ENCODE results near the gene CEP57L1. TPM values are rescaled to one million over a fixed set of nuclear protein-coding genes. Genes with fewer than 3 reads are reported as not detected.
A peak's percentile ranks its signal among the peaks of the same experiment; 100 is the strongest.

Gene CEP57L1
- total RNA-seq, result 13.5 TPM

DNA sequence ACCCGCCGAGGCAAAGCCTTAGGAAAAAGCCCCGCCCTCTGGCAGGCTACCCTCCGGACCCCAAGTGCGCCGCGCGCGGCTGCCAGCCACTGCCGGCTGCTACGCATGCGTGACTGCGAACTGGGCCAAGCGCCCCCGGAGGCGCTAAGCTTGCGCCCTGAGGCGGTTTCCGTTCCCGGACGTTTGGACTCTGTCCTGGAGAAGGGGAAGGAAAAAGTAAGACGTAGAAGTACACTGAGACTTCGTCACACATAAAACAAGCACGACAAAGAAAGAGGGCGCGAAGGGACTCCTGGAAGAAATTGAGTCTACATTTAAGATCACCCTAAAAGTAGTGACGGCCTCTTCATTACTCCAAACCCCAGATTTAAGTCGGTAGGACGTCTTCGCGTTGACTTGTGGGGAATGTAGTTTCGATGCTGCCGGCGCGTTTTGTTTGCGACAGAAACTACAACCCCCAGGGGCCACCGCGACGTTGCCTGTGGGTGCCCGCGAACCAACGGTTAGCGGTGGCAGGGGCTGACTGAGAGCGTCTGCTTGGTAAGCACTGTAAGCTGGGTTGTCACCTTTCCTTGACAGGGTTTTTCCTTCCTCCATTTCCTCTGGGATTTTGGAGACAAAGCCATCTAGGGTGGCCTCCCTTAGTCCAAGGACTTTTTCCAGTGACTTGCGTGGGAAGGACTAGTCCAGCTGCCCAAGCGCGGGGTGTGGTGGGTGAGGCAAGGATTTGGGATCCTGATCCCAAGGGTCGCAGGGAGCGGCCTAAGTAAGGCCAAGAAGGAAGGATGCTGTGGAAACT lies at the start of gene CEP57L1:
TSS of gene CEP57L1 (plus strand) at position 472 of the 799 bp plus-strand sequence. CDS start 49,715 bp downstream, outside the sequence.
- no peaks in the 10 kb centered on the region for H3K36me3 ChIP-seq
- intact Hi-C loops (cut with DNase I), result no loop called here
- TF ChIP-seq POLR2A (IDR thresholded peaks at IDR 0.05) (peak in 1 of 2 donors; percentile 36), POLR2AphosphoS5 (IDR thresholded peaks at IDR 0.05; ENCODE audit: insufficient read depth in 1 of 2, low read depth in 1 of 2) (peak; percentile 92 to 98), CTCF (IDR thresholded peaks at IDR 0.05) (no peak)
- H3K27ac ChIP-seq, result peak within 1 kb of the TSS; percentile 99
- peaks cover 43% of the 10 kb centered on the region for H3K4me1 ChIP-seq
- no peaks in the 10 kb centered on the region for H3K9me3 ChIP-seq
- H3K27me3 ChIP-seq, result no peaks in the 10 kb centered on the region
- DNase-seq (ENCODE audit: extremely low spot score in 2 of 2), result peak; percentile 97 to 98
- H3K4me3 ChIP-seq, result peak within 1 kb of the TSS; percentile 58 to 77

DNA sequence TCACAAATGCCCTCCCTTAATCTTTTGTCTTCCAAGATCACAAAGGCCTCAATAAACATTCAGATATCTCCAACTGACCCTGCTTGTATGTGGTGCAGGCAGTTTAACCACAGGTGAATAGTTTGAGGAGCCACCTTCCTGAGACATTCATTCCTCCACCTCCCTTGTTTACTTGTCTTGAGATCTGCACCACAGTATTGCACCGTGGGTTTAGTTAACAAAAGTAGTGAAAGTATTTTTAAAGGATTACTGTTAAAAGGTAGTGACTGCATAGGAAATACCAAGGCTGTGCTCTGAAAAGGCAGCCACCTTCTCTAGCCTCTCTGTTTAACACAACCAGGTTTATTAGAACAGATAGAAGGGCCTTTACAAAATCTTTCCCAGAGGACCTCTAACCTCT lies 47.1 kb upstream of the CEP57L1 start:
- Histone ChIP-seq H3K27me3 (no peaks in the 10 kb centered on the region), H3K4me3 (no peak overlapping the region), H3K4me1 (peaks cover 29% of the 10 kb centered on the region), H3K9me3 (no peaks in the 10 kb centered on the region), H3K27ac (no peak overlapping the region), H3K36me3 (no peaks in the 10 kb centered on the region)
- intact Hi-C loops (cut with DNase I), result no loop called here
- DNase-seq (ENCODE audit: extremely low spot score in 2 of 2), result no peak
- TF ChIP-seq CTCF (IDR thresholded peaks at IDR 0.05) (no peak), POLR2AphosphoS5 (IDR thresholded peaks at IDR 0.05; ENCODE audit: insufficient read depth in 1 of 2, low read depth in 1 of 2) (no peak), POLR2A (IDR thresholded peaks at IDR 0.05) (no peak)

DNA sequence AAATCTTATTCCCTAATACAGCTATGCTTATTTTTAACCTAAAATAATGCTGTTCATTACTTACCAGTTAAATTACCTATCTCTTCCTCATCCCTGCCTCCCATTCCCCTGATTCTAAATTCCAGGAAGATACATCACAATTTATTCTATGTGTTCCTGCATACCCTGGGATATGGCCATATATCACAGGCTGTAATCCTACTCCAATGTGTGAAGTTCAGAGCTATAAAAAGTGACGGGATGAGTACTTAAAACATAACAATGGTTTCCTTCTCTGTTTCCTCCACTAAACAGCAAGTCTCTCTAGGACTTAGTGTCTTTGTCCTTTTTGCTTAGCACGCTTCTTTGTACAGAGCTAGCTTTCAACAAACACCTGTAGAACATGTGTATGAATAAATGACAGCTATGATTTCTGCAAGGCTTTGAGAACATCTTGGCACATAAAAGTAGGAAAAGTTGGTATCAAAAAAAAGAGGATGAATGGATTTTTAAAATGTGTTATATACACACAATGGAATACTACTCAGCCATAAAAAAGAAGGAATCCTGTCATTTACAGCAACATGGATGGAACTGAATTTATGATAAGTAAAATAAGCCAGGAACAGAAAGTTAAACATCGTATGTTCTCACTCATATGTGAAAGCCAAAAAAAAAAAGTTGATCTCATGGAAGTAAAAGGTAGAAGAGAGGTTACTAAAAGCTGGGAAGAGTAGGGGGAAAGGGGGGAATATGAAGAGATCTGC lies 46.5 kb upstream of the CEP57L1 start:
- DNase-seq (ENCODE audit: extremely low spot score in 2 of 2), result no peak
- Histone ChIP-seq H3K27ac (no peak overlapping the region), H3K9me3 (no peaks in the 10 kb centered on the region), H3K36me3 (no peaks in the 10 kb centered on the region), H3K4me1 (peaks cover 35% of the 10 kb centered on the region), H3K27me3 (no peaks in the 10 kb centered on the region), H3K4me3 (no peak overlapping the region)
- TF ChIP-seq POLR2A (IDR thresholded peaks at IDR 0.05) (no peak), POLR2AphosphoS5 (IDR thresholded peaks at IDR 0.05; ENCODE audit: insufficient read depth in 1 of 2, low read depth in 1 of 2) (no peak), CTCF (IDR thresholded peaks at IDR 0.05) (no peak)
- intact Hi-C loops (cut with DNase I), result no loop called here

- H3K9me3 ChIP-seq, result no peaks in the 10 kb centered on the region
- H3K36me3 ChIP-seq, result no peaks in the 10 kb centered on the region
- TF ChIP-seq CTCF (IDR thresholded peaks at IDR 0.05) (no peak), POLR2A (IDR thresholded peaks at IDR 0.05) (no peak), POLR2AphosphoS5 (IDR thresholded peaks at IDR 0.05; ENCODE audit: insufficient read depth in 1 of 2, low read depth in 1 of 2) (peak in 1 of 2 donors; percentile 15)
- H3K27me3 ChIP-seq, result no peaks in the 10 kb centered on the region
- intact Hi-C loops (cut with DNase I), result loop anchor here (10.0 kb wide), 1 partner anchor 1395 kb away; no protein-coding TSS in a partner anchor
- no peak overlapping the region for H3K27ac ChIP-seq
- H3K4me3 ChIP-seq, result no peak overlapping the region
- no peak for DNase-seq (ENCODE audit: extremely low spot score in 2 of 2)
- peaks cover 36% of the 10 kb centered on the region for H3K4me1 ChIP-seq
Observed at GRCh38 chr6:109050012-109050411, 45.3 kb upstream of the CEP57L1 start.
